ENCODE results near the gene PRMT7.

GRCh38 chr16:68369697-68370580 lies 59.1 kb downstream of the PRMT7 start:
- TF ChIP-seq CTCF (conservative IDR thresholded peaks at IDR 0.05; ENCODE audit: low read length) (no peak), EZH2phosphoT487 (IDR thresholded peaks at IDR 0.05; ENCODE audit: borderline replicate concordance) (no peak)
